KBM-7 (cell line): ENCODE results near the gene OR13J1.

ENCODE experiments used
- DNase-seq: peaks from one replicate; pipeline ENCODE4 v3.0.0-alpha.2; 2015
- in situ Hi-C: fragments of 300-500 bp; cut with MboI; formaldehyde crosslinking; loops from 2 replicates; pipeline ENCODE4 v1.14.3; 2020; ENCODE audit warnings: low sequenced_read_pairs, low pct_unique_long_range_greater_than_20kb, mixed read lengths

The OR13J1 gene

DNA sequence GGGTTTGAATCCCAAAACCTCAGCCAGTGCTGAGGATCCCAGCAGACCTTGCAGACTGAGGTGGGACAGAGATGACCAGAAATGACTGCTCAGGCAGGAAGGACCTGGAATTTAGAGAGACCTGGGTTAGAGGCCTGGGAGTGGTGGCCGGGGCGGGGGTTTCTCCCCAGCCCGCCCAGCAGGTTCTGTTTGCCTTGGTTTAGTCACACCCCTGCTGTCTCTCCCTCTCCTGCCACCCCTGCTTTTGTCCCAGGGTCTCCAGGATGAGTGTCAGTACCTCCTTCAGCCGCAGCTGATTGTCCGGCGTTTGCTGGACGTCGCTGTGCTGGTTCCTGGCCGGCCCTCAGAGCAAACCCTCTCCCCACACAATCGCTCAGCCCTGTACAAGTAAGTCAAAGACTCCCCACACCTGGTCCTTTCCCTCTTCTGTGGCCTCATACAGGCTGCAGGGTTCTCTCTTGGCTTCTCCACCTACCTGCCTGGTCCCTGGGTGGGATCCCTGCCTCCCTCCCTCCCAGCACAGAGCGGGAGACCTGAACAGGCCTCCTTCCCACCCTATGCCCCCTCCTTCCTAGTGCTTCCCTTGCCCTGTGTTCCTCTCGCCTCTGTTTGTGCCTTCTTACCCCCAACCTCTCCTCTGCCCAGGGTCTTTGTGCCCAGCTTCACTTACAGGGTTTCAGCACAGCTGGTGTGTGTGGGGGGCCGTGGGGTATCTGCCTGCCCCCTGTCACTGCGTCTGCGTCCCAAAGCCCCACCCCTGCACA, 29.1 kb downstream of the OR13J1 start:
- in situ Hi-C loops, result no loop called here
- DNase-seq, result no peak

DNA sequence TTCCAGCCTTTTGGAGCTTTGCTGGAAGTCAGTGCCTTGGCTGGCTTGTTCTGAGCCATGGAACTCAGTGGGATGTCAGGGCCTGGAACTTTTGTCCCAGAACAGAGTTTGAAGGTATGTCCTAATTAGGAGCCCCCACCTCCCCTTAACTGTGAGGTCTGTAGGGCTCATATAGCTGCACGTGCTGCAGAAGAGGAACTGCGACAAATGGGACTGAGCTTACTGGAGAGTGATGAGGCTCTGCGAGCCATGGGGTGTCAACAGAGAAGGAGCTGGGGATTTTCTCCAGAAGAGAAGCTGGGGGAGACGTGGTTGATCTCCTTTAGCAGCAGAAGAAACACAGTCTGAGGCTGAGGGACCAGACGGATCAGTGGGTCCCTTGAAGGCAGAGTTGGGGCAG, 30.3 kb downstream of the OR13J1 start:
- no peak for DNase-seq
- in situ Hi-C loops, result no loop called here

DNA sequence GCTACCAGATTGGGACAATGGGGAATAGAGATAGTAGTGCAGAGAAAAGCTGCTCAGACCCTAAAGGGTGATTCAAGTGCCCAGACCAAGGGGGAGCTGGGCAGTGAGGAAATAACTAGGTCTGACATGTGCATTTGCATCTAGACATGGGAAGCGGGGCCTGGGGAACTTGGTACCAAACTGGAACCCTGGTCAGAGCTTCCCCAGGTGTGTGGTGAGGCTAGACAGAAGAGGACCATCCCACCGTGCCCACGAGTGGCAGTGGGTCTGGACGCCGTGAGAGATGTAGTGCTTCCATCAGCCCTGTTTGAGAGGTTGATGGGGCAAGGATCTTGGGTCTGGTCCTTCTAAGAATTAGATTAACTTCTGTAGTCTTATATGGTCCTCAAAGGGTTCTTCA, 33.6 kb downstream of the OR13J1 start:
- no peak for DNase-seq
- in situ Hi-C loops, result no loop called here

DNA sequence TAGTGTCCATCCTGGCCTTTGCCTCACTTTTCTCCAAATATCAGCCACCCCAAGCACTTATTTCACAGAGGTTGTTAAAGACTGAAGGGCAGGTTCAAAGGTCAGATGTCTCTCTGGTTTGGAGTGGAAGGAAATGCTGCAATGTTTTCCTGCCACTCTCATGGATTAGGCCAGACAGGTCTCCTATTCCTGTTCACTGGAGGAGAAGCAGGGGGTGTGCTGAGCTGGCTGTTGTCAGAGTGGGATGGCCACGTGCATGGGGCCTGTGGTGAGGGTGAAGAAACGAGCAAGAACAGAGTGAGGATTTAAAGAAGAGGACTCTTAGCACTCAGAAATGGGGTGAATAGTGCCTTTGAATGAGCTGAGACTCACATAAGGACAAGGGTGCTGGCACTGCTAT, 34.4 kb downstream of the OR13J1 start:
- in situ Hi-C loops, result no loop called here
- no peak for DNase-seq

DNA sequence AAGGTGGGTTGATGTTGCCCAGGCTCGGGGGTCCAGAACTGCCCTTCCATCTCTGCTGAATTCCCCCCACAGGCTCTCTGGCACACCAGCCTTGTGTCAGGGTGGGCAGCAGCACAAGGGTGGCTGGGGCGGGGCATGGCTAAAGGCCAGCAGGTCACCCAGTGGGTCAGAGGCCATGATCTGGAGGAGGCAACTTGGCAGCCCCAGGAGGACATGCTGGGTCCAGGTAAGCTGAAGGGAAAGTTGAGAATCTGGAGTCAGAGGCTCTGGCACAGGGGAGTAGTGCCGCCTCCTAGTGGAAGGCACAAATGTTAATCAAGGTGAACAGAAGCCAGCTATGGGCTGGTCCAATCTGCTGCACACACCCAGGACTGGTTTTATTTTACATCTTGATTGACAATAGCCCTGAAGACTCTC, 35.0 kb downstream of the OR13J1 start:
- peak; percentile 24 for DNase-seq

DNA sequence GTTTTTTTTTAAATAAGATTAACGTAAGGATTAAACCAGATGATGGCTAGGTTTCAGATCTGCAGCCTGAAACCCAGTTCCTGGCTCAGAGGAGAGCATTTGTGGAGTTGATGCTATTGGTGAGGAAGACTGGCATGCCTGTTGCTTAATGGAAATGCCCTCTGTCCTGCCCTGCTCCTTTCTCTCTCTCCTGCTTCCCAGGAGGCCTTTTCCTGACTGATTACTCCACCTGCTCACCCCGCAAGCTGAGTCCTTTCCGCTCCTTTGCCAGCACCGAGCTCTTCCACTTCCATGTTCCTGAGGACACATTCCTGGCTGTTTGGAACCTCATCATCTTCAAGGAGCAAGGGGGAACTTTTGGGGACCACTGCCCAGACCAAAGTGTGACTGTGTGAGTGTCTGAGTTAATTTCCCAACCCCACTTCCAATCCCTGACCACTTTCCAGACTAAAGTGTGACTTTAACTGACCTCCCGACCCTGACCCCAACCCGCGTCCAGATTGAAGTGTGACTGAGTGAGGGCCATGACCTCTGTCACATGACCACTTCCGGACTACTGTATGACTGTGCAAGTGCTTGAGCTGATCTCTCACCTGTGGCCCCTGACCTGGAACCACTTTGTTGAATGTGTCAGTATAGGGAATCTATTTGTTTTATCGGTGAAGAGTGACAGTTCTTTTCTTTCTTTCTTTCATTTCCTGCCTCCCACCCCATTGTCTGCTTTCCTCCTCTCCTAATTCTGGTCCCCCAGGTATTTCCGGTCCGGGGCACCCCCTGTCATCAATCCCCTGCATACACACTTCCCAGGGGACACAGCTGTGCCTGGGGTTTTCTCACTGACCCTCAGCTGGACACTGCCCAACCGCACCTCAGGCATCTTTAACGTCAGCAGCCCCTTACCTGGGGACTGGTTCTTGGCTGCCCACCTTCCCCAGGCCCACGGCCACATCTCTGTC, 35.7 kb downstream of the OR13J1 start:
- DNase-seq, result no peak
- in situ Hi-C loops, result no loop called here

More for the DNA sequence above, 35.0 kb downstream of the OR13J1 start:
- in situ Hi-C loops, result no loop called here

DNA sequence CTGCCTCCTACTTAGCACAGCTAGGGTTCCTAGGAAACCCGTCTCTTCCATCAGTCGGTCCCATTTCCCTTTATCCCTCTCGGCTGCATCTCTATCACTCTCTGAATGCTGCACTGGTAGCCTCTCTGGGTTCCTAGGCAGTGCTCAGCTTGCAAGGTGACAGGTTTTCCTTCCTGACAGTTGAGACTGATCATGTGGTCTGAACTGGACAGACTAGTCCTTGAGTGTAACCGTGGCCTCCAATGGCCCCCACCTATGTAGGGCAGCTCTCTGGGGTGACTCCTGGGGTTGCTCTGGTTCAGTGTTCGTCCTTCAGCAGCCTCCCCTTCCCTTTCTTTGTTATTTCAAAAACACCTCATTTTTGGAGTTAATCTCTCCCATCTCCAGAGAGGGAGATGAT, 37.4 kb downstream of the OR13J1 start:
- DNase-seq, result no peak
- in situ Hi-C loops, result no loop called here

DNA sequence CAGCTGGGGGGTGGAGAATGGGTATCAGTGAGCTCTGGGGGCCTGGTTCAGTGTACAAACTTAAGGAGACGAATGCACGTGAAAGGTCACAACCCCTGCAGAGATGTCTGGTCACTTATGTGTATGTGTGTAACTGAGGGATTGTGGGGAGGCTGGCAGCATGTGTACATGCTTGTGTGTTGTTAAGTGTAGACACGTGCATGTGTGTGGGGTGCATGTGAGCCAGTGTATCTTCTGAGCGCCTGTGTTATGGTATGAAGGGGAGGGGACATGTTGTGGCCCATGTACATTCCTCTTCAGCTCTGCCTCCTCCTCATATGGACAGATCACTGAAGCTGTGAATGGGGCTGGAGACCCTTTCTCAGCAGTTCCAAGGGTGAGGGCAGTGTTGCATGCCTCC, 39.2 kb downstream of the OR13J1 start:
- no peak for DNase-seq
- in situ Hi-C loops, result no loop called here

DNA sequence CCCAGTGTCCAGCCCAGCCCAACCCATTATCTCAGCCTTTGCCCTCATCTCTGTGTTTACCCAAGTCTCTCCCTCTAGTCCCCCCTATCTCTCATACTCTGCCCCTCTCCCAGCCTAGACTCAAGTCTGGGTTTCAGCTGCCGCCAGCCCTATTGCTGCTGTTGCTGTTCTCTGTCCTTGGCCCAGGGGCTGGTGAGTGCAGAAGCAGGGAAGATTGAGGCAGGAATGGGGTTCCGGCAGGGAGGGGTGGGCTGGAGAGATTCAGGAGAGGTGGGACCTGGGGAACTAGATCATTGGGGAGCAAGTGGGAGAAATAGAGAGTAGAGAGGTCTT, 40.5 kb downstream of the OR13J1 start:
- in situ Hi-C loops, result no loop called here
- no peak for DNase-seq

DNA sequence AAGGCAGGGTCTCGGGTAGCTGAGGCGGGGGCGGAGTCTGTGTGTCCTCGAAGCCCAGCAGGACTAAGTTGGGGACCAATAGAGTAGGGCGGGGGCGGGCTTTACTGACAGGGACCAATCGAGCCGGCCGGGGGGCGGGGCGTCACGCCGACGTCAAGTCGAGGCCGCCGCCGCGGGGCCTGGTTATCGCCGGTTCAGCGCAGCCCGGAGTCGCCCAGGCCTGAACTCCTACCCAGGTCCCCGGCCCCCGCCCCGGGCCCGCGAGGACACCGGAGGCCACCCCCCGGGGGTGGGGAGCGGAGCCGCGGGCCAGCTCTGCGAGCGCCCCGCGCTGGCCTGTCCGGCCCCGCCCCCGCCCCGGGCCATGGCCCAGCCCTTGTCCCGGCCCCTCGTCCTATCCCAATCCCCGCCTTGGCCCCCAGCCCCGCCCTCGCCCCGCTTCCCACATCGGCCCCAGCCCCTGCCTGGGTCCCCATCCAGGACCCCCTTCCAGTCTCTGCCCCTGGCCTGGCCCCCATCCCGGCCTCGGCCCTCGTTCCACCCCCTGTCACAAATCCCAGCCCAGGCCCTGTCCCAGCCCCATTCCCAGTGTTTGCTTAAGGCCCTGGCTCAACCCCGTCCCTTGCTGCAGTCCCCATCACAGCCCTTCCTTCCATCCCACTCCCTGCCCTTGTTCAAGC, 41.0 kb downstream of the OR13J1 start, which contains the start of gene TMEM8B:
Gene TMEM8B (plus strand): TSS at position 145 of the 680 bp plus-strand sequence. CDS start 220 bp downstream, at position 365.
- in situ Hi-C loops, result no loop called here
- DNase-seq, result peak; percentile 80

DNA sequence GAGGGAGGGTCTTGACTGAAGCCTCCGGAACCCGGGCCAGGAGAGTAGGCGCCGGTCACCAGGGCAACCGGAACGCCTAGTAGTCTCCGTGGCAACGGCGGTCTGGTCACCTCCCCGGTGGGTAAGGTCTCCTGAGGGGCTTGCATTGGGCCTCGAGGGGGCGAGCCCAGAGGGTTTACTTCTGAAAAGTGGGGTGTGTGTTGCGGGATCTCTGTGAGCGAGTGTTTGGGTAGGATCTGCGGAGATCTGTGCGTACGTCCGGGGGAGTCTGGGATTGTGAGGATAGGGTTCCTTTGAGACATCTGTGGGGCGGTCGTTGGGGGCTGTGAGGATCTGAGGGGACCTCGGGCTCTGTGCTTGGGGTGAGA, 41.5 kb downstream of the OR13J1 start, which contains the start of gene FAM221B:
Gene FAM221B (minus strand): TSS at position 17 of the 368 bp plus-strand sequence. CDS start 2,571 bp downstream, outside the sequence.
- no peak for DNase-seq
- in situ Hi-C loops, result no loop called here

DNA sequence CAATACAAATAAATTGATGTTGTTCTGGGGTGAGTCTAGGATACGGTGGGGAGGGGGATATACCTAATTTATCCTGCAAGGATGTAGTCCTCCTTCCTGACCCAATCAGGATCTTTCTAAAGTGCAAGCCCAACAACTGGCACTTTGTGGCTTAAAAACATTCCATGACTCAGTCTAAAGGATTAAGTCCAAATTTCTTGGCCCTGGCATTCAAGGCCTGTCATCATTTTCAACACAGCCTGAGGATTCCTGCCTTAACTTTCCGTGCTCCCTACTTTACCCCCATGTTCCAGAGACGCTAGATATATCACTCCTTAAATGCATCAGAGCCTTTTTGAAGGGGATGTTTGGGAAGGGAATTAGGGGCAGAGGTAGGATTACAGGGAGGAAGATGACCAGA, 42.7 kb downstream of the OR13J1 start:
- in situ Hi-C loops, result no loop called here

DNA sequence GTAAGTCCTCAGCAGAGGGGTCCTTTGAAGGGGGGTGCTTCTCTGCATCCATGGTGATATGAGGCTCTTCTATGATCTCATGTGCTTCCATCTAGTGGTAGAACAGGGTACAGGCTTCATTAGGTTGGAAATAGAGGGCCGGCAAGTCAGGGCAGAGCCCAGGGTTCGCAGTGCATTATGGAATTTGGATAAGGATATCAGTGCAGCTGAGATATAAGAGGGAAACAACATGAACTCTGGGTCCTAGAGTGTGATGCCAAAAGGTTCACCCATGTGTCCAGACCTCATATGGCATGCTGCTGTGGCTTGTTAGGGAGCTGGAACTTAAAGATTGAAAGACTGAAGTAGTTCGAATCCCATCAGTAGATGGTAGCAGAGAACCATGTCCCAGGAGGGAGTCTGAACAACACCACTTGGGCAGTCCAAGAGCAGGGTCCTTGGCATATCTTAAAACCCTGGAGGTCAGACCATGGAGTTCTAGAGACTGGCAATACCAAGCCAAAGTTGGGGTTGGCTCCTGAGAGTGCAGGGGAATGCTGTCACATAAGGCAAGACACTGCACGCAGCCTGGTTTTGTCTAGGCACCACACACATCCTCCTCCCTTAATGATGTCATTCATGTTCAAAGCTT, 44.0 kb downstream of the OR13J1 start:
- DNase-seq, result peak; percentile 90
- in situ Hi-C loops, result no loop called here

More for the DNA sequence above, 42.7 kb downstream of the OR13J1 start:
- DNase-seq, result no peak

DNA sequence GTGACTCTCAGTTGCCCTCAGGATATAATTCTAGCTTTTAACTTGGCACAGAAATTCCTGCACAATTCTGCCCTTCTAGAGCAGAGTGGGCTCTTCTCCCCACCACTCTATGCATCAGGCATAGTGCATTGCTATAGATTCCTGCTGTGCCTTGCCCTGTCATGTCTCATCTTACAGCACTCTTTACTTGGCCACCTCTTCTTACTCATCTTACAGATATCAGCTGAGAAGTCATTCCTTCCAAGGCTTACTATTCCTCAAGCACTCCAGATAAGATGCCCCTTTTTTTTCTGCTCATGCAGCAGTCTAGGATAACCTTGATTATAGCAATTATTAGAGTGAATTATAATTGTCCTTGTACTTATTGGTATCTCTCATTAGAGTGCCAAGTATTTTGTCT, 47.3 kb downstream of the OR13J1 start:
- DNase-seq, result no peak
- in situ Hi-C loops, result no loop called here

DNA sequence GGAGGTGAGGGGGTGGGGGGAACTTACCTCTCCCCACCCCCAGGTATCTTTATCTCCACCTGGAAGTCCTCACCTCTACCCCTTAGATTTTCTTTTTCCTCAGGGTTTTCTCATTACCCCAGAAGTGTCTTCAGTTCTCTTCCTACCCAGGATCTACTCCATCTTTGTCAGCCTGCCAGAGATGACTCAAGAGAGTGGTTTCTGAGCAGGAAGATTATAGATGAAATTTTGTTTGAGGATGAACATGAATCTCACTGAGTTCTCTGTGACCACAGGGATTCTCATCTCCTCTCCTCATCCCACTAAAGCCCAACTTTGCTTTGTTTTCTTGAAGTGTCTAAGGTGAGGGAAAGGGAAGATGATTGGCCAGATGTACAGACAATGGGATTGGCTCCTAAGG, 50.1 kb downstream of the OR13J1 start:
- in situ Hi-C loops, result no loop called here
- no peak for DNase-seq
